GM12878 (cell line): Measurements from ENCODE around the gene HIP1. TPM values are rescaled to one million over a fixed set of nuclear protein-coding genes. Genes with fewer than 3 reads are reported as not detected.

Experiments used
- MXI1 ChIP-seq: fragments of 150-350 bp; IDR thresholded peaks from 2 replicates; pipeline ENCODE4 v1.6.1; 2011; ENCODE audit warnings: low read depth, mild to moderate bottlenecking, inconsistent platforms, low read length, improper control_type of control experiment
- RELA ChIP-seq: fragments of 450-650 bp; IDR thresholded peaks from 2 replicates; pipeline ENCODE4 v1.8.0; 2014; ENCODE audit warnings: borderline replicate concordance; ENCODE audit not compliant: partially characterized antibody
- SMARCA5 ChIP-seq: fragments of 450-650 bp; IDR thresholded peaks from 2 replicates; pipeline ENCODE4 v1.6.1; 2017; ENCODE audit warnings: mild to moderate bottlenecking
- SUZ12 ChIP-seq: fragments of 200-600 bp; sonication (generic); IDR thresholded peaks from one replicate; pipeline ENCODE4 v1.6.1; 2018; ENCODE audit warnings: antibody characterized with exemption, mild to moderate bottlenecking; ENCODE audit not compliant: unreplicated experiment
- ZZZ3 ChIP-seq: IDR thresholded peaks from 2 replicates; pipeline ENCODE4 v1.6.1; 2011; ENCODE audit warnings: low read depth; ENCODE audit not compliant: control insufficient read depth, insufficient read length
- polyA plus RNA-seq, 11 experiments: library from polyadenylated mRNA; depleted of rRNA in 4 of 11; unstranded in 6 of 11; stranded (reverse) in 5 of 11; fragments of >200 nt; fragmentation: Nextera tagmentation in 4 of 11; fragmentation: Illumina TruSeq in 1 of 11; extraction: Ambion mirVana in 4 of 11; extraction: Trizol in 1 of 11; gene quantifications; 1 replicate in 1 of 11; 2 replicates in 10 of 11; pipeline versions ENCODE4 v1.2.1 to v1.2.3, GENCODE V29; 2011 to 2016; ENCODE audit warnings: inconsistent platforms in 2 of 11, missing spikeins in 2 of 11, low read depth in 1 of 11
- total RNA-seq, 4 experiments: library from RNA; depleted of rRNA in 3 of 4; stranded (reverse); fragments of >200 nt in 3 of 4; fragmentation: Illumina TruSeq in 1 of 4; extraction: Trizol in 1 of 4; gene quantifications; 2 replicates each; pipeline versions ENCODE4 v1.2.1 to v1.2.3, GENCODE V29; 2013 to 2021
- TF ChIP-seq, protein P1 (sequence below): IDR thresholded peaks from 2 replicates; pipeline ENCODE4 v1.6.1; 2011; ENCODE audit warnings: low read depth, mild to moderate bottlenecking, low read length, moderate library complexity, borderline replicate concordance; ENCODE audit errors: extremely low read depth
- TF ChIP-seq, protein P2 (sequence below): fragments of 450-650 bp; IDR thresholded peaks from 2 replicates; pipeline ENCODE4 v1.6.1; 2014; ENCODE audit warnings: mild to moderate bottlenecking
- TF ChIP-seq, protein P3 (sequence below): IDR thresholded peaks from 2 replicates; pipeline ENCODE4 v1.6.1; 2012; ENCODE audit warnings: mild to moderate bottlenecking, low read depth, low read length

HIP1 gene
- total and polyA plus RNA-seq, 10 of the 15 experiments (the other 5 are each of a cell fraction or from before 2014, with no cell fraction given), result 1.2 to 9.7 (median 3.2) TPM

DNA sequence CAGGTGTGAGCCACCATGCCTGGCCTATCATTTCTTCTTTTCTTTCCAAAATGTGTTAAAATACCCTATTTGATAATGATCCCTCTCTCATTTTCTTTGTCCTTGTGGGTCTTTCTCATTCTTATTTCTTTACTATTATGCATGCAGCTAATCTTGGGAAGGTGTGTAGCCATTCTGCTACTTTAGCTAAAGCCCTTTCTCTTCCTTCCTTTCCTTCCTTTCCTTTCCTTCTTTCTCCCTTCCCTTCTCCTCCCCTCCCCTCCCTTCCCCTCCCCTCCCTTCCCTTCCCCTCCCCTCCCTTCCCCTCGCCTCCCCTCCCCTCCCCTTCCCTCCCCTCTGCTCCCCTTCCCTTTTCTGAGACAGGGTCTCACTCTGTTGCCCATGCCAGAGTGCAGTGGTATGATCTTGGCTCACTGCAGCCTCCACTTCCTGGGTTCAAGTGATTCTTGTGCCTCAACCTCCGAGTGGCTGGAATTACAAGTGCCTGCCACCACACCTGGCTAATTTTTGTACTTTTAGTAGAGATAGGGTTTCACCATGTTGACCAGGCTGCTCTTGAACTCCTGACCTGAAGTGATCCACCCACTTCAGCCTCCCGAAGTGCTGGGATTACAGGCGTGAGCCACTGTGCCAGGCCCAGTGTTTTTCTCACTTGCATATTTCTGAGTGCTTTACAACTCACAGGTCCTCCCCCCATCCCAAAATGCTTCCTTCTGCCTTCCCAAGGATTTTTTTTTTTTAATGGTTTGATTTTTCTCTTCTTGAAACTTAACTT, 42.3 kb downstream of the HIP1 start (continued):
- TF ChIP-seq, protein P1, sequence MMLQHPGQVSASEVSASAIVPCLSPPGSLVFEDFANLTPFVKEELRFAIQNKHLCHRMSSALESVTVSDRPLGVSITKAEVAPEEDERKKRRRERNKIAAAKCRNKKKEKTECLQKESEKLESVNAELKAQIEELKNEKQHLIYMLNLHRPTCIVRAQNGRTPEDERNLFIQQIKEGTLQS, result no peak
- TF ChIP-seq, protein P2, sequence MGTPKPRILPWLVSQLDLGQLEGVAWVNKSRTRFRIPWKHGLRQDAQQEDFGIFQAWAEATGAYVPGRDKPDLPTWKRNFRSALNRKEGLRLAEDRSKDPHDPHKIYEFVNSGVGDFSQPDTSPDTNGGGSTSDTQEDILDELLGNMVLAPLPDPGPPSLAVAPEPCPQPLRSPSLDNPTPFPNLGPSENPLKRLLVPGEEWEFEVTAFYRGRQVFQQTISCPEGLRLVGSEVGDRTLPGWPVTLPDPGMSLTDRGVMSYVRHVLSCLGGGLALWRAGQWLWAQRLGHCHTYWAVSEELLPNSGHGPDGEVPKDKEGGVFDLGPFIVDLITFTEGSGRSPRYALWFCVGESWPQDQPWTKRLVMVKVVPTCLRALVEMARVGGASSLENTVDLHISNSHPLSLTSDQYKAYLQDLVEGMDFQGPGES, result no peak
- TF ChIP-seq RELA, result no peak
- TF ChIP-seq, protein P3, sequence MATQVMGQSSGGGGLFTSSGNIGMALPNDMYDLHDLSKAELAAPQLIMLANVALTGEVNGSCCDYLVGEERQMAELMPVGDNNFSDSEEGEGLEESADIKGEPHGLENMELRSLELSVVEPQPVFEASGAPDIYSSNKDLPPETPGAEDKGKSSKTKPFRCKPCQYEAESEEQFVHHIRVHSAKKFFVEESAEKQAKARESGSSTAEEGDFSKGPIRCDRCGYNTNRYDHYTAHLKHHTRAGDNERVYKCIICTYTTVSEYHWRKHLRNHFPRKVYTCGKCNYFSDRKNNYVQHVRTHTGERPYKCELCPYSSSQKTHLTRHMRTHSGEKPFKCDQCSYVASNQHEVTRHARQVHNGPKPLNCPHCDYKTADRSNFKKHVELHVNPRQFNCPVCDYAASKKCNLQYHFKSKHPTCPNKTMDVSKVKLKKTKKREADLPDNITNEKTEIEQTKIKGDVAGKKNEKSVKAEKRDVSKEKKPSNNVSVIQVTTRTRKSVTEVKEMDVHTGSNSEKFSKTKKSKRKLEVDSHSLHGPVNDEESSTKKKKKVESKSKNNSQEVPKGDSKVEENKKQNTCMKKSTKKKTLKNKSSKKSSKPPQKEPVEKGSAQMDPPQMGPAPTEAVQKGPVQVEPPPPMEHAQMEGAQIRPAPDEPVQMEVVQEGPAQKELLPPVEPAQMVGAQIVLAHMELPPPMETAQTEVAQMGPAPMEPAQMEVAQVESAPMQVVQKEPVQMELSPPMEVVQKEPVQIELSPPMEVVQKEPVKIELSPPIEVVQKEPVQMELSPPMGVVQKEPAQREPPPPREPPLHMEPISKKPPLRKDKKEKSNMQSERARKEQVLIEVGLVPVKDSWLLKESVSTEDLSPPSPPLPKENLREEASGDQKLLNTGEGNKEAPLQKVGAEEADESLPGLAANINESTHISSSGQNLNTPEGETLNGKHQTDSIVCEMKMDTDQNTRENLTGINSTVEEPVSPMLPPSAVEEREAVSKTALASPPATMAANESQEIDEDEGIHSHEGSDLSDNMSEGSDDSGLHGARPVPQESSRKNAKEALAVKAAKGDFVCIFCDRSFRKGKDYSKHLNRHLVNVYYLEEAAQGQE, result no peak
- no peak for TF ChIP-seq ZZZ3
- TF ChIP-seq MXI1, result no peak
- no peak for TF ChIP-seq SMARCA5
- no peak for TF ChIP-seq SUZ12
